GM12878 (cell line): ENCODE measurements around the gene NHLRC4.

Experiments
- BCLAF1 ChIP-seq: fragments of 450-650 bp; IDR thresholded peaks from 2 replicates; pipeline ENCODE4 v1.6.1; 2017; ENCODE audit warnings: antibody characterized with exemption, mild to moderate bottlenecking, moderate library complexity
- EED ChIP-seq: sonication (generic); IDR thresholded peaks from 2 replicates; pipeline ENCODE4 v1.6.1; 2016; ENCODE audit warnings: antibody characterized with exemption, low read depth
- EGR1 ChIP-seq, 2 experiments: IDR thresholded peaks; 1 replicate in 1 of 2; 2 replicates in 1 of 2; pipeline ENCODE4 v1.6.1; 2011 to 2012; ENCODE audit warnings: low read depth in 2 of 2, low read length in 2 of 2, borderline replicate concordance in 1 of 2, mild to moderate bottlenecking in 1 of 2, moderate library complexity in 1 of 2
- EZH2 ChIP-seq: IDR thresholded peaks from 2 replicates; pipeline ENCODE4 v1.6.1; 2012; ENCODE audit warnings: low read depth, mild to moderate bottlenecking, control low read depth, inconsistent platforms, low read length, borderline replicate concordance; ENCODE audit not compliant: control insufficient read depth
- MYB ChIP-seq: fragments of 150-350 bp; IDR thresholded peaks from 2 replicates; pipeline ENCODE4 v1.6.1; 2014; ENCODE audit warnings: mild to moderate bottlenecking, low read depth, low read length, borderline replicate concordance
- NFYB ChIP-seq: IDR thresholded peaks from 2 replicates; pipeline ENCODE4 v1.6.1; 2011; ENCODE audit warnings: low read depth, mild to moderate bottlenecking, low read length, improper control_type of control experiment, moderate library complexity; ENCODE audit not compliant: insufficient read depth
- RAD51 ChIP-seq: fragments of 450-650 bp; IDR thresholded peaks from 2 replicates; pipeline ENCODE4 v1.6.1; 2016; ENCODE audit warnings: moderate library complexity, mild to moderate bottlenecking, inconsistent platforms
- RELA ChIP-seq: fragments of 450-650 bp; IDR thresholded peaks from 2 replicates; pipeline ENCODE4 v1.8.0; 2014; ENCODE audit warnings: borderline replicate concordance; ENCODE audit not compliant: partially characterized antibody
- SIN3A ChIP-seq: IDR thresholded peaks from 2 replicates; pipeline ENCODE4 v1.6.1; 2012; ENCODE audit warnings: low read depth, low read length, improper control_type of control experiment

- TF ChIP-seq EZH2 (no peak), EED (no peak), MYB (no peak), NFYB (no peak), RELA (no peak), RAD51 (no peak), BCLAF1 (no peak), EGR1 (IDR thresholded peaks at IDR 0.05; ENCODE audit: borderline replicate concordance in 1 of 2, low read depth in 2 of 2, low read length in 2 of 2) (no peak), SIN3A (no peak)
Measured at GRCh38 chr16:519841-520687, 46.7 kb upstream of the NHLRC4 start.
